CD4-positive, alpha-beta T cell treated with Interleukin-6 for 4 hours (primary cell): ENCODE measurements around the gene SLC38A8.

Experiments used
- DNase-seq: peaks from one replicate; pipeline ENCODE4 v3.0.0-alpha.2; 2020; ENCODE audit warnings: mixed read lengths

SLC38A8 gene

GRCh38 chr16:83967838-83968305 is 74.7 kb downstream of the SLC38A8 start, which contains the start of gene NECAB2:
Gene NECAB2, plus strand, starts transcription at chr16:83968244. Its CDS starts 405 bp downstream, at chr16:83968649.
- DNase-seq = peak; percentile 17

- no peak for DNase-seq
Observed at GRCh38 chr16:83967091-83967490, 75.5 kb downstream of the SLC38A8 start.

GRCh38 chr16:83966153-83966696 is 76.4 kb downstream of the SLC38A8 start:
- DNase-seq = no peak

DNA sequence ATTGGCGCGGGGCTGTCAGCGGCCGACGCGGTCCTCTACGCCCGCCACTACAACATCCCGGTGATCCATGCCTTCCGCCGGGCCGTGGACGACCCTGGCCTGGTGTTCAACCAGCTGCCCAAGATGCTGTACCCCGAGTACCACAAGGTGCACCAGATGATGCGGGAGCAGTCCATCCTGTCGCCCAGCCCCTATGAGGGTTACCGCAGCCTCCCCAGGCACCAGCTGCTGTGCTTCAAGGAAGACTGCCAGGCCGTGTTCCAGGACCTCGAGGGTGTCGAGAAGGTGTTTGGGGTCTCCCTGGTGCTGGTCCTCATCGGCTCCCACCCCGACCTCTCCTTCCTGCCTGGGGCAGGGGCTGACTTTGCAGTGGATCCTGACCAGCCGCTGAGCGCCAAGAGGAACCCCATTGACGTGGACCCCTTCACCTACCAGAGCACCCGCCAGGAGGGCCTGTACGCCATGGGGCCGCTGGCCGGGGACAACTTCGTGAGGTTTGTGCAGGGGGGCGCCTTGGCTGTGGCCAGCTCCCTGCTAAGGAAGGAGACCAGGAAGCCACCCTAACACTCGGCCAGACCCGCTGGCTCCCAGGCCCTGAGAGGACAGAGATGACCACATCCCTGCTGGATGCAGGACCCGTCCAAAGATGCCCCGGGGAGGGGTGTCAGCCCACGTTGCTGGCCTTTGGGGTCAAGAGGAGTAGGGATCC is 77.0 kb downstream of the SLC38A8 start:
- DNase-seq = no peak

GRCh38 chr16:83964684-83965443 is 77.7 kb downstream of the SLC38A8 start:
- DNase-seq = no peak

- no peak for DNase-seq
Observed at GRCh38 chr16:83963277-83964119, 79.1 kb downstream of the SLC38A8 start.

DNA sequence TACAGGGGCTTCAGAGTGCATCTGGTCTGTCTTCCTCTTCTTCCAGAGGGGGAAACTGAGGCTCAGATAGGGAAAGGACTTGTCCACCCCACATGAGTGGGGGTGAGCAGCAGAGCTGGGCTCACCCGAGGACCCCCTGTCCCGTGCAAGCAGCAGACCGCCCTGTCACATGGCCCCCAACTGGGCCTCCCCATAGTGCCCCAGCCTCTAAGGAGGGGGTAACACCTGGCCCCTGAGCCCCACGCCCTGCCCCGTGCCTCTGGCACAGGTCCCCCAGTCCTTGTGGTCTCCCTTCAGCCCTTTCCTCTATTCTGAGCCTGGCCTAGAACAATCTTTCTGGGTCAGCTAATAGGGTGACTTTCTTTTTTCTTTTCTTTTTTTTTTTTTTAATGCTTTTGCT is 81.0 kb downstream of the SLC38A8 start:
- DNase-seq = no peak

DNA sequence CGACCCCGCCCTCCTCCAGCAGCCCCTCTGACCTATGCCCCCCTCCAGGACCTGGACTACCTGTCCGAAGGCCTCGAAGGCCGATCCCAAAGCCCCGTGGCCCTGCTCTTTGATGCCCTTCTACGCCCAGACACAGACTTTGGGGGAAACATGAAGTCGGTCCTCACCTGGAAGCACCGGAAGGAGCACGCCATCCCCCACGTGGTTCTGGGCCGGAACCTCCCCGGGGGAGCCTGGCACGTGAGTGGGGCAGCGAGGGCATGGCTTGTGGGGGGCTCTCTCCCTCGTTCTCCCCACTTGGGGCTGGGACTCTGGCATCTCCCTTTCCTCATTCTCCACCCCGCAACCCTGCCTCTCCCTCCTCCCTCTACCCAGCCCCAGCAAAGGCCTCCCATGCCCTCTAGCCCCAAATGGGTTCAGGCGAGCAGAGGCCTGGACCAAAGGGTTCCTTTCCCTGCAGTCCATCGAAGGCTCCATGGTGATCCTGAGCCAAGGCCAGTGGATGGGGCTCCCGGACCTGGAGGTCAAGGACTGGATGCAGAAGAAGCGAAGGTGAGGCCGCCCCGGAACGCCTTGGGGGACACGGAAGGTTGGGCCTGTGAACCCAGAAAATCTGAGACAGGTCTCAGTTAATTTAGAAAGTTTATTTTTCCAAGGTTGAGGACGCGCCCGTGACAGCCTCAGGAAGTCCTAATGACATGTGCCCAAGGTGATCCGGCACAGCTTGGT is 81.9 kb downstream of the SLC38A8 start:
- DNase-seq = no peak
